SU-DHL-6 (cell line): ENCODE results near the gene TRIM22.

Source experiments
- H2AFZ ChIP-seq: fragments of 200-600 bp; sonication (generic); 2 replicates; pipeline ENCODE4 v1.6.1; 2014; ENCODE audit warnings: low read depth, mild to moderate bottlenecking, moderate library complexity, mixed read lengths, antibody characterized with exemption, low read length; ENCODE audit not compliant: severe bottlenecking
- H3F3A ChIP-seq: fragments of 200-600 bp; shearing (Covaris generic); 2 replicates; pipeline ENCODE4 v1.6.0; 2016; ENCODE audit warnings: antibody characterized with exemption, mild to moderate bottlenecking; ENCODE audit not compliant: insufficient read depth
- H3K27ac ChIP-seq: fragments of 200-600 bp; sonication (generic); 2 replicates; pipeline ENCODE4 v1.5.1; 2016; ENCODE audit warnings: low read depth, mild to moderate bottlenecking, low read length, moderate library complexity, mixed read lengths
- H3K27me3 ChIP-seq: fragments of 200-600 bp; sonication (generic), shearing (Covaris generic); 2 replicates; pipeline ENCODE4 v1.6.0; 2014; ENCODE audit warnings: mild to moderate bottlenecking, low read length
- H3K36me3 ChIP-seq: fragments of 200-600 bp; sonication (generic); 2 replicates; pipeline ENCODE4 v1.6.1; 2014; ENCODE audit warnings: mild to moderate bottlenecking, low read length, mixed read lengths
- H3K4me2 ChIP-seq: fragments of 300-600, 200-600 bp; shearing (Covaris generic), sonication (generic); 2 replicates; pipeline ENCODE4 v1.6.0; 2014; ENCODE audit warnings: low read length, low read depth, mild to moderate bottlenecking; ENCODE audit not compliant: poor library complexity, severe bottlenecking
- H3K4me3 ChIP-seq: fragments of 200-600 bp; sonication (generic); 2 replicates; pipeline ENCODE4 v1.5.1; 2014; ENCODE audit warnings: antibody characterized with exemption, low read length, mild to moderate bottlenecking, mixed read lengths; ENCODE audit not compliant: insufficient read depth, poor library complexity, severe bottlenecking
- H3K79me2 ChIP-seq: fragments of 200-600 bp; sonication (generic); 2 replicates; pipeline ENCODE4 v1.6.1; 2014; ENCODE audit warnings: mild to moderate bottlenecking, low read length, moderate library complexity; ENCODE audit not compliant: insufficient read depth
- H3K9ac ChIP-seq: fragments of 200-600 bp; sonication (generic); 2 replicates; pipeline ENCODE4 v1.7.0; 2014; ENCODE audit warnings: mild to moderate bottlenecking, low read length
- H3K9me2 ChIP-seq: fragments of 200-600 bp; sonication (generic); replicated peaks from 2 replicates; pipeline ENCODE4 v1.6.1; 2014; ENCODE audit warnings: low read length; ENCODE audit not compliant: insufficient read depth
- H3K9me3 ChIP-seq: fragments of 200-600 bp; sonication (generic); 2 replicates; pipeline ENCODE4 v1.6.1; 2014; ENCODE audit warnings: low read length, mixed read lengths; ENCODE audit not compliant: insufficient read depth
- H4K20me1 ChIP-seq: fragments of 200-600 bp; sonication (generic); 2 replicates; pipeline ENCODE4 v1.6.1; 2014; ENCODE audit warnings: low read depth, mild to moderate bottlenecking, antibody characterized with exemption, low read length, moderate library complexity, mixed read lengths
- EZH2phosphoT487 ChIP-seq: fragments of 200-600 bp; sonication (generic), shearing (Covaris generic); conservative IDR thresholded peaks from 2 replicates; pipeline ENCODE4 v1.6.1; 2018; ENCODE audit warnings: mild to moderate bottlenecking, antibody characterized with exemption, low read length, moderate library complexity, mixed read lengths
- TF ChIP-seq, protein P1 (sequence below): fragments of 200-600 bp; sonication (generic); IDR thresholded peaks from one replicate; pipeline ENCODE4 v1.5.1; 2017; ENCODE audit warnings: antibody characterized with exemption, mild to moderate bottlenecking, low read length, moderate library complexity; ENCODE audit not compliant: insufficient read depth, poor library complexity, severe bottlenecking

The TRIM22 gene

DNA sequence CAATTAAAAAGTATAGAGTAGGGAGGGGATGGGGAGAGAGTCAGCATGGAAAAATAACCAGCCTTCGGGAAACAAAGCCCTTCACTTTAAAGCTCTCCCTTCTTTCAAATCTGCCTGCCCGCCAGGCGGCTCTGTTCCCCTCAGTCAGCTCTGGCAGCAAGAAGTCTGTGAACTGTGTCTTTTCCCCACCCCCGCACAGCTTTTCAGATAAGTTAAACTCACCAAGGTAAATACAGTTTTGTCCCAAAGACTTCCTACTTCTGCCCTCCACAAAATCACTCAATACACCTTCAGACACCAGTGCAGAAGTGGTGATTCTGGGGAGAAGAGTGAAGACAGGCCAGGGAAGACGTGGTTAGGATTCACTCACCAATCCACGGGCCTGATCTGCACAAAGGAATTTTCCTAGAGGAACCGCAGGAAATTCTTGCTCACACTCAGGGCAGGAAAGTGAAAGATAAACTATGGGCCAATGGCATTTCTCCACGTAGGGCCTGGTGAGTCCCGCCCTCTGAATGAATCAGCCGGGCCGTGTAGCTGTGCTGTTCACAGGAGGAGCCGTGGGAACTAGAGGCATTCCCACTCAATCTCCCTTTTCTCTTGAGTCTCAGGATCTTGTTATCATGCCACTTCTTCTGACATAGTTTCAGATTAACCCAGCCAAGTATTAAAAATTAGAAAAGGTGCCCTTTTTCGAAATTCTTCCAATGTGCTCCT lies 4.8 kb upstream of the TRIM22 start, which contains the start of gene TRIM5:
Gene TRIM5 (minus strand): TSS at position 429 of the 717 bp plus-strand sequence. CDS start 4,897 bp downstream, outside the sequence.
- H4K20me1 ChIP-seq, result no peaks in the 10 kb centered on the region
- H3K4me2 ChIP-seq, result peak within 1 kb of the TSS; percentile 59
- H3F3A ChIP-seq, result peaks cover 22% of the 10 kb centered on the region
- peak within 1 kb of the TSS; percentile 52 for H3K9ac ChIP-seq
- peak within 1 kb of the TSS; percentile 47 for H3K27ac ChIP-seq
- no peaks in the 10 kb centered on the region for H3K9me3 ChIP-seq
- no peaks in the 10 kb centered on the region for H3K36me3 ChIP-seq
- TF ChIP-seq EZH2phosphoT487, result no peak
- TF ChIP-seq, protein P1, sequence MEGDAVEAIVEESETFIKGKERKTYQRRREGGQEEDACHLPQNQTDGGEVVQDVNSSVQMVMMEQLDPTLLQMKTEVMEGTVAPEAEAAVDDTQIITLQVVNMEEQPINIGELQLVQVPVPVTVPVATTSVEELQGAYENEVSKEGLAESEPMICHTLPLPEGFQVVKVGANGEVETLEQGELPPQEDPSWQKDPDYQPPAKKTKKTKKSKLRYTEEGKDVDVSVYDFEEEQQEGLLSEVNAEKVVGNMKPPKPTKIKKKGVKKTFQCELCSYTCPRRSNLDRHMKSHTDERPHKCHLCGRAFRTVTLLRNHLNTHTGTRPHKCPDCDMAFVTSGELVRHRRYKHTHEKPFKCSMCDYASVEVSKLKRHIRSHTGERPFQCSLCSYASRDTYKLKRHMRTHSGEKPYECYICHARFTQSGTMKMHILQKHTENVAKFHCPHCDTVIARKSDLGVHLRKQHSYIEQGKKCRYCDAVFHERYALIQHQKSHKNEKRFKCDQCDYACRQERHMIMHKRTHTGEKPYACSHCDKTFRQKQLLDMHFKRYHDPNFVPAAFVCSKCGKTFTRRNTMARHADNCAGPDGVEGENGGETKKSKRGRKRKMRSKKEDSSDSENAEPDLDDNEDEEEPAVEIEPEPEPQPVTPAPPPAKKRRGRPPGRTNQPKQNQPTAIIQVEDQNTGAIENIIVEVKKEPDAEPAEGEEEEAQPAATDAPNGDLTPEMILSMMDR, result peak; percentile 73
- H2AFZ ChIP-seq, result peak within 1 kb of the TSS; percentile 97
- peaks cover 7% of the 10 kb centered on the region for H3K79me2 ChIP-seq
- peak within 1 kb of the TSS; percentile 60 for H3K4me3 ChIP-seq
- no peaks in the 10 kb centered on the region for H3K27me3 ChIP-seq
- H3K9me2 ChIP-seq, result no peaks in the 10 kb centered on the region

DNA sequence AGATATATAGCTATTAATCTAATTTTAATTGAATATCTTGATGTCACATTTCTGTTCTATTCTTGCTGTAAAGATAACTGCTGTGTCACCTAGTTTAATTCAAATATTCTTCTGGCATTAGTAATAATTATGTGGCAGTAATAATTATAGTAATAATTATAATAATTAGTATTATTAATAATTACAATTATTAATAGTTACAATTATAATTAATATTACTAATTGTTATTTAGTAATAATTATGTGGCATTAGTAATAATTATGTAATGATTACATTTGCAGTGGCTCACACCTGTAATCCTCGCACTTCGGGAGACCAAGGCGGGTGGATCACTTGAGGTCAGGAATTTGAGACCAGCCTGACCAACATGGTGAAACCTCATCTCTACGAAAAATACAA lies 3.2 kb upstream of the TRIM22 start:
- Histone ChIP-seq H3K79me2 (peaks cover 21% of the 10 kb centered on the region), H3K27ac (no peak overlapping the region), H3K9me2 (no peaks in the 10 kb centered on the region), H3K4me3 (no peak overlapping the region), H3K4me2 (no peak overlapping the region), H3F3A (peaks cover 22% of the 10 kb centered on the region), H3K9me3 (no peaks in the 10 kb centered on the region), H2AFZ (no peak overlapping the region), H3K9ac (no peak overlapping the region), H4K20me1 (no peaks in the 10 kb centered on the region), H3K36me3 (no peaks in the 10 kb centered on the region), H3K27me3 (no peaks in the 10 kb centered on the region)
- TF ChIP-seq, protein P1, result no peak

DNA sequence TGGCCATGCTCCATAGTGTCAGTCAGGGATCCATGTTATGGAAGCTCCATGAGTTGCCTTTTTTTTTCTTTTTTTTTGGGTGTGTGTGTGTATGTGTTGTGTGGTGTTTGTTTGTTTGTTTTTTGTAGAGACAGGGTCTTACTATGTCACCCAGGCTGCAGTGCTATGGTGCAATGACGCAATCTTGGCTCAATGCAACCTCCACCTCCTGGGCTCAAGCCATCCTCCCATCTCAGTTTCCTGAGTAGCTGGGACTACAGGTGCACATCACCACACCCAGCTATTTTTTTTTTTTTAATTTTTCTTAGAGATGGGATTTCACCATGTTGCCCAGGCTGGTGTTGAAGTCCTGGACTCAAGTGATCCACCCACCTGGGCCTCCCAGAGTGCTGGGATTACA lies 1.1 kb upstream of the TRIM22 start:
- Histone ChIP-seq H3K4me2 (peak overlapping the region; percentile 80), H3K9me3 (no peaks in the 10 kb centered on the region)

More for the DNA sequence above, 1.1 kb upstream of the TRIM22 start:
- H3K27me3 ChIP-seq, result no peaks in the 10 kb centered on the region
- peaks cover 31% of the 10 kb centered on the region for H3K79me2 ChIP-seq
- H3F3A ChIP-seq, result peaks cover 28% of the 10 kb centered on the region
- H3K9ac ChIP-seq, result 0 out of 2 replicates have a peak overlapping the region, but pooled peaks have one; percentile 80
- no peak overlapping the region for H3K4me3 ChIP-seq
- no peaks in the 10 kb centered on the region for H4K20me1 ChIP-seq
- H3K9me2 ChIP-seq, result no peaks in the 10 kb centered on the region
- H3K27ac ChIP-seq, result peak overlapping the region; percentile 91; the same call in 1 of the 2 replicates
- H3K36me3 ChIP-seq, result no peaks in the 10 kb centered on the region
- H2AFZ ChIP-seq, result peak overlapping the region; percentile 39
- no peak for TF ChIP-seq EZH2phosphoT487
- TF ChIP-seq, protein P1, result no peak
